Ovary (tissue), 9 donors: Measurements from ENCODE around the gene TMEM140. TPM values are rescaled to one million over a fixed set of nuclear protein-coding genes. Genes with fewer than 3 reads are reported as not detected.

Experiments used
- DNase-seq, 5 donors: peaks; one replicate each; pipeline ENCODE4 v3.0.0-alpha.2; 2019 to 2020
- H3K27ac ChIP-seq, 2 donors: fragments of 200-600 bp; one replicate each; pipeline versions ENCODE4 v1.5.1 to v1.8.0; 2019 to 2022
- H3K27me3 ChIP-seq: fragments of 200-600 bp; one replicate; pipeline ENCODE4 v1.8.0; 2022
- H3K36me3 ChIP-seq: fragments of 200-600 bp; sonication (generic); one replicate; pipeline ENCODE4 v1.5.1; 2019
- H3K4me1 ChIP-seq: one replicate; pipeline ENCODE4 v1.8.1; 2013; ENCODE audit warnings: mild to moderate bottlenecking, moderate library complexity; ENCODE audit not compliant: insufficient read depth
- H3K4me3 ChIP-seq: fragments of 200-600 bp; sonication (generic); one replicate; pipeline ENCODE4 v1.5.1; 2017
- H3K9me3 ChIP-seq, 2 donors: fragments of 200-600 bp in 1 of 2; sonication (generic) in 1 of 2; one replicate each; pipeline versions ENCODE4 v1.5.1 to v1.8.1; 2013 to 2019; ENCODE audit warnings: mild to moderate bottlenecking in 1 of 2, moderate library complexity in 1 of 2
- EP300 ChIP-seq: sonication (generic); formaldehyde crosslinking; IDR thresholded peaks from one replicate; pipeline ENCODE4 v1.6.1; 2017; ENCODE audit warnings: antibody characterized with exemption
- POLR2A ChIP-seq: fragments of 450-650 bp; IDR thresholded peaks from one replicate; pipeline ENCODE4 v1.6.1; 2017; ENCODE audit warnings: antibody characterized with exemption, mild to moderate bottlenecking, moderate library complexity
- WGBS, 3 donors: extraction: QIAGEN DNeasy Blood & Tissue Kit in 1 of 3; methylation state at CpG; one replicate each; pipeline versions ENCODE4 v1.1.5 to v1.1.7; 2013 to 2017; 5-methylcytosine and 5-hydroxymethylcytosine counted together
- intact Hi-C, 4 donors: fragments of 100-400 bp; cut with DNase I; formaldehyde crosslinking; loops; one replicate each; pipeline versions ENCODE4 v1.11.0 to v1.15.1; 2022 to 2023
- microRNA-seq, 3 donors: library from miRNA; unstranded; fragments of <30 nt; microRNA quantifications; one replicate each; pipeline versions ENCODE4 to v1.2.0, GENCODE V29; 2019 to 2020
- polyA plus RNA-seq, 2 donors: library from polyadenylated mRNA; stranded (reverse); fragments of 200-250 nt in 1 of 2; fragments of 350-450 nt in 1 of 2; fragmentation: Illumina TruSeq in 1 of 2; extraction: RNeasy Lipid Tissue Mini Kit (QIAGEN cat#74804) in 1 of 2; gene quantifications; one replicate each; pipeline ENCODE4 v1.2.3, GENCODE V29; 2013 to 2014
- small RNA-seq: library from RNA; depleted of rRNA; stranded (forward); fragments of <200 nt; gene quantifications from one replicate; pipeline ENCODE3, GENCODE V24; 2016
- total RNA-seq, 7 donors: library from RNA; depleted of rRNA in 2 of 7; stranded (reverse); fragments of >200 nt in 2 of 7; fragmentation: NEBNext Ultra II Directional in 3 of 7; extraction: Animal tissue kit (Norgen Biotek cat#: 25700) in 3 of 7; gene quantifications; one replicate each; pipeline versions ENCODE4 v1.1.0 to v1.2.4, GENCODE V29; 2016 to 2023
- TF ChIP-seq, protein P1 (sequence below), 3 donors: fragments of 450-650 bp in 2 of 3; fragments of 200-600 bp in 1 of 3; IDR thresholded peaks; one replicate each; pipeline versions ENCODE4 v1.5.1 to v1.8.0; 2016 to 2022; ENCODE audit warnings: antibody characterized with exemption in 3 of 3, mild to moderate bottlenecking in 1 of 3
- donor health status: DM: no; HTN: no; CAD: no; lungs with moderate emphysema.
- donor health status: DM: no; HTN: no; CAD: no.
- donor health status: Bipolar disorder and iron deficiency.
- donor health status: DM: yes; HTN: yes; CAD: no.
- donor health status: DM: no; HTN: no; CAD: no.
- donor health status: DM: yes; HTN: yes; CAD: no.

The TMEM140 gene
- total and polyA plus RNA-seq, 9 donors, result 5.9 to 25.0 (median 8.5) TPM

DNA sequence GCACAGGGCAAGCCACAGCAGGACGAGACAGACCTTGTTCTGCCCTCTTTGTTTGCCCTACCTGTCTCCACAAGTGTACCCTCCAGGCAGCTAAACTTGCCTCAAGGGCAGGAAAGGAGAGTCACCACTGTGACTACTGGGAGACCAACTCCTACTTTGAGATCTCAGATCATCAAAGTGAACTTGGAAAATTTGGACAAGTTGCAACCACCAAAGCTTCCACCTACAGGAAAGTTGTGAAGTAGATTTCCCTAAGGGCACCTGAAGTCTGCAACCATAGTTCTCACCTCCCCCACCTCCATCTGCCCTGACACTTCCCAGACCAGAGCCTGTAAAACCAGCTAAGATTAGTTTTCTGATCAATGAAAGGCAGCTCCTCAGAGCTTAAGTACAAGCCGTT lies 66.0 kb downstream of the TMEM140 start:
- intact Hi-C loops, result no loop called here
- TF ChIP-seq EP300 (no peak), POLR2A (no peak)
- TF ChIP-seq, protein P1, sequence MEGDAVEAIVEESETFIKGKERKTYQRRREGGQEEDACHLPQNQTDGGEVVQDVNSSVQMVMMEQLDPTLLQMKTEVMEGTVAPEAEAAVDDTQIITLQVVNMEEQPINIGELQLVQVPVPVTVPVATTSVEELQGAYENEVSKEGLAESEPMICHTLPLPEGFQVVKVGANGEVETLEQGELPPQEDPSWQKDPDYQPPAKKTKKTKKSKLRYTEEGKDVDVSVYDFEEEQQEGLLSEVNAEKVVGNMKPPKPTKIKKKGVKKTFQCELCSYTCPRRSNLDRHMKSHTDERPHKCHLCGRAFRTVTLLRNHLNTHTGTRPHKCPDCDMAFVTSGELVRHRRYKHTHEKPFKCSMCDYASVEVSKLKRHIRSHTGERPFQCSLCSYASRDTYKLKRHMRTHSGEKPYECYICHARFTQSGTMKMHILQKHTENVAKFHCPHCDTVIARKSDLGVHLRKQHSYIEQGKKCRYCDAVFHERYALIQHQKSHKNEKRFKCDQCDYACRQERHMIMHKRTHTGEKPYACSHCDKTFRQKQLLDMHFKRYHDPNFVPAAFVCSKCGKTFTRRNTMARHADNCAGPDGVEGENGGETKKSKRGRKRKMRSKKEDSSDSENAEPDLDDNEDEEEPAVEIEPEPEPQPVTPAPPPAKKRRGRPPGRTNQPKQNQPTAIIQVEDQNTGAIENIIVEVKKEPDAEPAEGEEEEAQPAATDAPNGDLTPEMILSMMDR (IDR thresholded peaks at IDR 0.05), result no peak
- no peaks in the 10 kb centered on the region for H3K27me3 ChIP-seq
- no peak overlapping the region for H3K4me3 ChIP-seq
- no peak overlapping the region for H3K27ac ChIP-seq
- 80 to 88% (median 84%) methylated on average over 2 of the region's 2 CpGs for WGBS, 3 donors
- H3K36me3 ChIP-seq, result no peaks in the 10 kb centered on the region
- DNase-seq, result no peak
- H3K9me3 ChIP-seq, result no peaks in the 10 kb centered on the region
- H3K4me1 ChIP-seq, result no peaks in the 10 kb centered on the region

DNA sequence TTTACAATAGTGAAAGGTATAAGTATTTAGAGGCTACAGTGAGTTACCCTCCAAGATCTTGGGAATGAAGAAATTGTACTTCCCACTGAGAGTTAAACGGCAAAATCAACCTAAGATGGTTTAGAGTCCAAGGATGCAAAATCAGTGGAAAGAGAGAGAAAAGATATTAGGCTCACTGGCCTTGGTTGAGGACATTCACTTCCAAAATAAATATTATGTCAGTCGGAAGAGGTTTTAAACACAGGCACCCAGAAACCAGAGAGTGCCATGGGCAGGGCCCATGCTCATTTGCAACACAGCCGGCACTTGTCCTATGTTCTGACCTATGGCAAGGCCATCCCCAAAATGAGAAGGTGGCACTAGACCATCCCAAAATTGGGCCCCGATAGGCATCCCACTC lies 67.3 kb downstream of the TMEM140 start:
- WGBS, 3 donors, result 46 to 65% (median 57%) methylated on average over 4 of the region's 4 CpGs
- Histone ChIP-seq H3K27me3 (no peaks in the 10 kb centered on the region), H3K4me3 (no peak overlapping the region), H3K27ac (no peak overlapping the region), H3K36me3 (no peaks in the 10 kb centered on the region), H3K9me3 (no peaks in the 10 kb centered on the region), H3K4me1 (no peaks in the 10 kb centered on the region)
- no peak for TF ChIP-seq POLR2A
- intact Hi-C loops, result no loop called here
- DNase-seq, result no peak

DNA sequence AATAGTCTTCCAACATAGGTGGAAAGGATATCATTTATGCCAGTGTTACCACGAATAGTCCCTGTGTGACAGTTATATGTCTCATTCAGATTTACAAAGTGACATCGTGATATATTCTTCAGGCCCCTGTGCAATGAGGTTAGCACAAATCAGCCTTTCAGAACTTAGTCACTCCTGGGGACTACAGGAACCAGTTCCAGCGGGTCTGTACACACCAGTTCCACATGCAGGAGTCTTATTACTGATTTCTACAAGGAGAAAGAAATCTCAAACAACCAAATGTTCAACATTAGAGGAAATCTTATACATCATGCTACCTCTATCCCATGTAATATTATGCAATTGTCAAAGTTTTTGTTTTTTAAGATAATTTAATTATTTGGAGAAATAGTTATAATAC lies 67.8 kb downstream of the TMEM140 start:
- no peaks in the 10 kb centered on the region for H3K4me1 ChIP-seq
- no peaks in the 10 kb centered on the region for H3K36me3 ChIP-seq
- DNase-seq, result no peak
- 75 to 80% (median 79%) methylated on average over 3 of the region's 3 CpGs for WGBS, 3 donors
- TF ChIP-seq POLR2A (no peak), EP300 (no peak)
- TF ChIP-seq, protein P1 (IDR thresholded peaks at IDR 0.05), result no peak
- intact Hi-C loops, result no loop called here
- no peak overlapping the region for H3K4me3 ChIP-seq
- no peaks in the 10 kb centered on the region for H3K27me3 ChIP-seq
- no peaks in the 10 kb centered on the region for H3K9me3 ChIP-seq
- no peak overlapping the region for H3K27ac ChIP-seq

Small RNA genes within 50 kb of the gene (microRNA-seq; reads per million reads assigned to microRNA genes)
- gene MIR6509, result 0 to 0.63 (median 0.18) reads per million in 3 donors

Small RNA genes within 50 kb of the gene (small RNA-seq; reads per million reads assigned to genes)
- 0.15 reads per million for gene MIR6509

Other genes starting within 250 kb of the TMEM140 start
- gene AGBL3, start 161.6 kb upstream of the TMEM140 start, total RNA-seq, result 1 to 10 TPM; 2.0 to 8.1 (median 4.3) TPM
- gene AGBL3, start 161.6 kb upstream of the TMEM140 start, polyA plus RNA-seq, result 1 to 10 TPM; 2.9 to 4.2 TPM
- gene CYREN, start 22.6 kb downstream of the TMEM140 start, total RNA-seq, result 10 to 100 TPM; 25.4 to 54.2 (median 40.2) TPM
- gene CYREN, start 22.6 kb downstream of the TMEM140 start, polyA plus RNA-seq, result 10 to 100 TPM; 21.1 to 24.1 TPM
- 10 to 100 TPM; 14.7 to 56.3 (median 32.7) TPM for gene WDR91, start 63.5 kb downstream of the TMEM140 start, total RNA-seq
- gene WDR91, start 63.5 kb downstream of the TMEM140 start, polyA plus RNA-seq, result 10 to 100 TPM; 12.6 to 17.7 TPM
- not detected for gene STRA8, start 85.8 kb downstream of the TMEM140 start, total RNA-seq
- not detected for gene STRA8, start 85.8 kb downstream of the TMEM140 start, polyA plus RNA-seq